Measurements from ENCODE around the gene FBXO24. TPM values are rescaled to one million over a fixed set of nuclear protein-coding genes. Genes with fewer than 3 reads are reported as not detected.

The FBXO24 gene
- total RNA-seq, 1 donor, result 0.43 TPM

DNA sequence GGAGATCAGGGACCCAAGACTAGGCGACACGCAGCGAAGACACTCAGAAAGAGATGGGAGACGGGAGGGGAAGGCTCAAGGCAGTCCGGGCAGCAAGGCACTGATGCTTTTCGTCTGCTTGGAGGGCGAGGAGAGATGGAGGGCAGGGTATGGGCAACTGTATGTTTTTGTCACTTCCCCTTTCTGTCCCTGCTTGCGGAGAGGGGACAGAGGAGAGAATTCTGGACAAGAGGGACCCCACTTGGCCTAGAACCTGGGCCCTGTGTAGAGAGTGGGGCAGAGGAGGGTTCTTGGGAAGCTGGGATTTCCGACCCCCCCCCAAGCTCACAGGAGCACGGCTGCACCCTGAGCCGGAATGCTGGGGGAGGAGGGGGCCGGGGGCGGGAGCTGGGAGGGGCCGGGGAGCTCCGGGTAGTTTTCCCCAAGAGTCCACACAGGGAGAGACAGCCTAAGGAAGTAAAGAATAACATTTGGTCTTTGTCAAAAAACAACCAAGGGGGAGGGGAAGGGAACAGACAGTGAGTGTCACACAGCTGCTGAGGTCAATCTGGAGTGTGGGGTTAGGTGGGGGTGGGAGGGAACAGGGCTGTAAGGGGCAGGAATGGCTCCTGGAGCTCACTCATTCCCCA is 2.0 kb upstream of the FBXO24 start:
- peak overlapping the region; percentile 97 for H3K4me3 ChIP-seq (ENCODE audit: low read depth, low read length)
- DNase-seq (ENCODE audit: low read depth), result peak; percentile 79
- TF ChIP-seq, protein P1, sequence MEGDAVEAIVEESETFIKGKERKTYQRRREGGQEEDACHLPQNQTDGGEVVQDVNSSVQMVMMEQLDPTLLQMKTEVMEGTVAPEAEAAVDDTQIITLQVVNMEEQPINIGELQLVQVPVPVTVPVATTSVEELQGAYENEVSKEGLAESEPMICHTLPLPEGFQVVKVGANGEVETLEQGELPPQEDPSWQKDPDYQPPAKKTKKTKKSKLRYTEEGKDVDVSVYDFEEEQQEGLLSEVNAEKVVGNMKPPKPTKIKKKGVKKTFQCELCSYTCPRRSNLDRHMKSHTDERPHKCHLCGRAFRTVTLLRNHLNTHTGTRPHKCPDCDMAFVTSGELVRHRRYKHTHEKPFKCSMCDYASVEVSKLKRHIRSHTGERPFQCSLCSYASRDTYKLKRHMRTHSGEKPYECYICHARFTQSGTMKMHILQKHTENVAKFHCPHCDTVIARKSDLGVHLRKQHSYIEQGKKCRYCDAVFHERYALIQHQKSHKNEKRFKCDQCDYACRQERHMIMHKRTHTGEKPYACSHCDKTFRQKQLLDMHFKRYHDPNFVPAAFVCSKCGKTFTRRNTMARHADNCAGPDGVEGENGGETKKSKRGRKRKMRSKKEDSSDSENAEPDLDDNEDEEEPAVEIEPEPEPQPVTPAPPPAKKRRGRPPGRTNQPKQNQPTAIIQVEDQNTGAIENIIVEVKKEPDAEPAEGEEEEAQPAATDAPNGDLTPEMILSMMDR (IDR thresholded peaks at IDR 0.05; ENCODE audit: insufficient read depth, low read depth, low read length), result no peak

DNA sequence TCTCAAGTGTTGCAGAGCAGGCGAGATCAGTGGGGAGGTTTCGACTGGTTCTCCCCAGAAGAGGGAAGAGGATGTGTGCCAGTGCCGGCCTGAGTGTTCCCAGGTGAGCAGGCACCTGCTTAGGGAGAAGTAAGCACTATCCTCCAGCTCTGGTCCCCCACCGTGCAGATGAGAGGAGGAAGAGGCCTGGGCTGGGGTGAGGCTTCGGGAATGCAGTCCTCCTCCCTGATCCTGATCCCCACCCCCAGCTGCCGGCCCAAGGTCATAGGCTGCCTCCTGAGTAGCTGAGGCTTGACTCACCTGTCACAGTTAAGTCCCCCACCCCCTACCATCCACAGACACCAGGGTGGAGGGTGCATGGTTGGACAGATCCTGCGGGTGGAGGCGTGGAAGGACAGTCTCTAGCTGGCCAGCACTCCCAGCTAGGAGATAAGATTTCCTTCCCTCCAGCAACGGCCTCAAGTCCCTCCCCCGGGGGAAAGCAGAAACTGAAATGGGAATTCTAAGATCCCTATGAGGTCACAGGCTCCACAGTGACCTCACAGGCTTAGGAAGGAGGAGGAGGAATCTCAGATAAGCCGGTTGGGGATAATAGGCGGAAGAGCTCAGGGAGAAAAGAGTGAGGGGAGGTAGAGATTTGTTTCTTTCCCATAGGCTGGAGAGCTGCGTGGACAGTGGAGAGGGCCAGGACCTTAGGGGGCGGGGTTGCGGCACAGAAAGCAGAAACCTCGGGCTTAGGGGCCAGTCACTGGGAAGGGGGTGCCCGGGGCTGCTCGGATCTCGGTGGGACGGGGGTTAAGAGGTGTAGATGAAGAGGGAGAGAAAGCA is 1.2 kb upstream of the FBXO24 start:
- peak overlapping the region; percentile 97 for H3K4me3 ChIP-seq (ENCODE audit: low read depth, low read length)
- DNase-seq (ENCODE audit: low read depth), result peak; percentile 95
- TF ChIP-seq, protein P1 (IDR thresholded peaks at IDR 0.05; ENCODE audit: insufficient read depth, low read depth, low read length), result no peak

DNA sequence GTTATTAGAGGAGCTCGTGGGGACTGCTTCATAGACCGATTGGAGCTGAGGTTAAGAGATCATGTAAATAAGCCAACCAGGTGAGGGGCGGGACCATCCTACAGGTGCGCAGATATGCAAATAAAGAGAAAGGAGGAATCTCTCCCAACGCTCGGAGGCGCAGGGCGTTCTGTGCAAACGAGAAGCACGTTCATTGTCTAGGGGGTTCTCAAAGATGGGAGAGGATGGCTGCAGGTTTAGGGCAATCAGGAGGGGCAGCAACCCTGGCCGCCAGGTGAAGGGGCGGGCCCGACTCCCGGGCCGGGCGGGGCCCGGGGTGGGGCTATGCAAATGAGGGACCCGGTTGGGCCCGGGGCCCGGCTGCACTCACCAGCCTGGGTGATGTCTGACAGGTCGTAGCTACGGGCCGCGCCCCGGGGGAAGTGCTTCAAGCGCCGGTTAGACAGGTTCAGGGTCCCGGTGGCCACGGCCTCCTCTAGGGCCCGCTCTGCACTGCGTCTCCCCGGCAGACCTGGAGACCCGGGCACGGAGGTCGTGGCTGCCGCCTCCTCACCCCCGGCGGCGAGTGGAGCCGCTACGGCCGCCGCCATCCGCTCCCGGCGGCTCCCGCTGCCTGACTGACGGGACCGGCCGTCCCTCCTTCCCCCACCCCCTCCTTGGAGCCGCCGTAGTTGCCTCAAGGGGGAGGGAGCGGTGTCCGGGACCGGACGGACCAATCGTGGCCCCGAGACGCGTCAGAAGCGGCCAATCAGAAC is 440 bp upstream of the FBXO24 start, which contains the start of gene LRCH4:
Gene LRCH4, minus strand, starts transcription at position 619 of the 755 bp plus-strand sequence. Its CDS starts 29 bp downstream, at position 590.
- TF ChIP-seq, protein P1 (IDR thresholded peaks at IDR 0.05; ENCODE audit: insufficient read depth, low read depth, low read length), result no peak
- no peak for DNase-seq (ENCODE audit: low read depth)

DNA sequence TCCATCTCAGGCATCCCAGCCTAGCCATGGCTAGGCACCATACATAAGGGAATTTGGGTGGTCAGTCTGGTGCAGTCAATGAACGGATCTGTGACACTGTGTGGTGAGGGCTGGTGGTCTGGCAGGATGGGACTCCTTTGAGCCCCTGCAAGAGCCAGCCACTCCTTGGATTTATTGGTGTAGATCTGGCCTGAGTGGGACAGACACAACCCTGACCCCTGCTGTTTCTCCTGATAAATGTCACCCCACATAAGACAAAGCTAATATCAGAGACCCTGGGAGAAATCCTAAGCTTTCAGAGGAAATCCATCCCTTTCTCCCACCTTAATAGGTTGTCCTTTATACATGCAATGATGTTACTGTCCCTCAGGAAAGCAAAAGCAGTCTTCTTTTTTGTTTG is 2.3 kb downstream of the FBXO24 start:
- peak; percentile 46 for DNase-seq (ENCODE audit: low read depth)
- H3K4me3 ChIP-seq (ENCODE audit: low read depth, low read length), result no peak overlapping the region
- TF ChIP-seq, protein P1 (IDR thresholded peaks at IDR 0.05; ENCODE audit: insufficient read depth, low read depth, low read length), result peak; percentile 43

More for the DNA sequence above, 440 bp upstream of the FBXO24 start, which contains the start of gene LRCH4:
- H3K4me3 ChIP-seq (ENCODE audit: low read depth, low read length), result peak within 1 kb of the TSS; percentile 97

DNA sequence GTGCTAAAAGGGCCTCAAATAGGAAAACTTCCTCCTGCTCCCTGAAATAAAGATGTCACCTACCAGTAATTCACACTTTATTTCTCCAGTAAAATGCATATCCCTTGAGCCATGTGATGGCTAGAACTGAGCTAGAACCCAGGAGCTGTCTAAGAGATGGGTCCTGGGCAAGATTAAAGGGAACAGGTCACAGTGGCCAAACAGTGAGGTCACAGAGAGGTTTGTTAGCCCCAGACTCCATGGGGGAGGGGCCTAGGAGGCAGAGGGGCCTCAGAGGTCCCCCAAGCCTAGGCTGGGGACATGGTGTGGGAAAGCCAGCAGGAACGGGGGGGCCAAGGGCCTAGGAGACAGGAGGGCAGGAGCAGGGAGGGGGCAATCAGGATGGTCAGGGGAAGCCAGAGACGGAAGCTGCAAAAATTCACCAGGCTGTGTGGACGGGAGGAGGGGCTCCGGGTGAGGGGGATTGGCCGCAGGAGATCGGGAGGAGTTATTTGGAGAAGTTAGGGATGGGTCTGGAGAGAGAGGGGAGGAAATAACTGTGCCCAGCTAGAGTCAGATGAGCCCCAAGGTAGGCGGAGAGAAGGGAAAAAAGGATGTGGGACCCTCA is 3.3 kb downstream of the FBXO24 start:
- TF ChIP-seq, protein P1 (IDR thresholded peaks at IDR 0.05; ENCODE audit: insufficient read depth, low read depth, low read length), result no peak
- DNase-seq (ENCODE audit: low read depth), result no peak
- no peak overlapping the region for H3K4me3 ChIP-seq (ENCODE audit: low read depth, low read length)

DNA sequence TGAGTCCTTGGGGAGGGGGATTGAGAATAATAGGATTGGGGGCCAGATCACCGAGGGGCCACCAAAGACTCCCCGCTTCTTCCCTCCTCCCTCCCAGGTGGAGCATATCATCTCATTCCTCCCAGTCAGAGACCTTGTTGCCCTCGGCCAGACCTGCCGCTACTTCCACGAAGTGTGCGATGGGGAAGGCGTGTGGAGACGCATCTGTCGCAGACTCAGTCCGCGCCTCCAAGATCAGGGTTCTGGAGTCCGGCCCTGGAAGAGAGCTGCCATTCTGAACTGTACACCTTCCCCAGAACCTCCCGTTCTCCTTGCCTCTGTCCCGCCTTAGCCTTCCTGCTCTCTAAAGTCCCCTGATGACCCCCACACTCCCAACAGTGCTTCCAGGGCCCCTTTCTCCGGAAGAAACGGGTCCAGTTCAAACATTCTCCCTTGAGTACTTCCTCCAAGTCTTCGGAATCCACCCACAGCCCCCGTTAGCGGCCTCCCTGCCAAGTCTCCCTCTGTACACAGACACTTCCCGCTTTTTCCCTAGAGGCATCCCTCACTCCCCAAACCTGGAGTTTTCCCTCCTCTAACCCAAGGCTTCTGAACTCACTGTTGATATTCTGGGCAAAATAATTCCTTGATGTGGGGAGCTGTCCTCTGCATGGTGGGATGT is 4.1 kb downstream of the FBXO24 start:
- DNase-seq (ENCODE audit: low read depth), result no peak
- TF ChIP-seq, protein P1 (IDR thresholded peaks at IDR 0.05; ENCODE audit: insufficient read depth, low read depth, low read length), result no peak

More for the DNA sequence above, 4.1 kb downstream of the FBXO24 start:
- H3K4me3 ChIP-seq (ENCODE audit: low read depth, low read length), result no peak overlapping the region
